Neural cell (in vitro differentiated cells): Measurements from ENCODE around the gene EEF1AKMT2. TPM values are rescaled to one million over a fixed set of nuclear protein-coding genes. Genes with fewer than 3 reads are reported as not detected.

Experiments used
- H2AFZ ChIP-seq: fragments of 200-600, 300-800 bp; sonication (generic), shearing (Covaris generic); 2 replicates; pipeline ENCODE4 v1.6.0; 2014; ENCODE audit warnings: low read depth, mild to moderate bottlenecking, antibody characterized with exemption, low read length, moderate library complexity
- H3F3A ChIP-seq: fragments of 200-600 bp; shearing (Covaris generic); 2 replicates; pipeline ENCODE4 v1.6.1; 2016; ENCODE audit warnings: mild to moderate bottlenecking, moderate library complexity, mixed read lengths, antibody characterized with exemption, low read length; ENCODE audit not compliant: insufficient read depth, poor library complexity, severe bottlenecking
- H3K27ac ChIP-seq: fragments of 200-600, 300-800 bp; sonication (generic), shearing (Covaris generic); 2 replicates; pipeline ENCODE4 v1.5.1; 2014; ENCODE audit warnings: mild to moderate bottlenecking, low read length, moderate library complexity
- H3K27me3 ChIP-seq: fragments of 300-800, 200-600 bp; sonication (generic), shearing (Covaris generic); 2 replicates; pipeline ENCODE4 v1.6.0; 2014; ENCODE audit warnings: mild to moderate bottlenecking, low read depth, low read length, moderate library complexity; ENCODE audit not compliant: insufficient read depth
- H3K36me3 ChIP-seq: fragments of 300-800, 200-600 bp; sonication (generic), shearing (Covaris generic); 2 replicates; pipeline ENCODE4 v1.5.1; 2014; ENCODE audit warnings: mild to moderate bottlenecking, antibody characterized with exemption, low read length, moderate library complexity; ENCODE audit not compliant: insufficient read depth
- H3K4me2 ChIP-seq: fragments of 300-800, 200-600 bp; sonication (generic), shearing (Covaris generic); 2 replicates; pipeline ENCODE4 v1.6.0; 2014; ENCODE audit warnings: mild to moderate bottlenecking, low read length
- H3K4me3 ChIP-seq: fragments of 300-800, 200-600 bp; sonication (generic), shearing (Covaris generic); 2 replicates; pipeline ENCODE4 v1.5.1; 2014; ENCODE audit warnings: mild to moderate bottlenecking, low read length, moderate library complexity
- H3K79me2 ChIP-seq: fragments of 200-600 bp; shearing (Covaris generic); replicated peaks from 2 replicates; pipeline ENCODE4 v1.6.0; 2014; ENCODE audit warnings: mild to moderate bottlenecking, low read length, moderate library complexity; ENCODE audit not compliant: insufficient read depth
- H3K9ac ChIP-seq: fragments of 300-800, 200-600 bp; sonication (generic), shearing (Covaris generic); 2 replicates; pipeline ENCODE4 v1.6.1; 2016; ENCODE audit warnings: mild to moderate bottlenecking, low read length, mixed read lengths
- H3K9me2 ChIP-seq: fragments of 200-600 bp; shearing (Covaris generic); 2 replicates; pipeline ENCODE4 v1.6.1; 2016; ENCODE audit warnings: mild to moderate bottlenecking, low read length, mixed read lengths; ENCODE audit not compliant: insufficient read depth
- H3K9me3 ChIP-seq: fragments of 200-600, 300-800 bp; sonication (generic), shearing (Covaris generic); 2 replicates; pipeline ENCODE4 v1.6.1; 2016; ENCODE audit warnings: mild to moderate bottlenecking, mixed run types, low read length, moderate library complexity, mixed read lengths
- H4K20me1 ChIP-seq: fragments of 200-600 bp; shearing (Covaris generic); 2 replicates; pipeline ENCODE4 v1.6.1; 2016; ENCODE audit warnings: mild to moderate bottlenecking, mixed run types; ENCODE audit not compliant: insufficient read depth
- CTCF ChIP-seq: fragments of 450-650 bp; IDR thresholded peaks from 2 replicates; pipeline ENCODE4 v1.5.1; 2014; ENCODE audit warnings: antibody characterized with exemption, mild to moderate bottlenecking, moderate library complexity; ENCODE audit not compliant: poor library complexity, severe bottlenecking
- EP300 ChIP-seq: fragments of 450-650 bp; conservative IDR thresholded peaks from 2 replicates; pipeline ENCODE4 v1.6.1; 2014; ENCODE audit warnings: antibody characterized with exemption, mild to moderate bottlenecking, moderate library complexity; ENCODE audit not compliant: poor library complexity, severe bottlenecking
- EZH2 ChIP-seq: fragments of 200-600, 300-800 bp; shearing (Covaris generic), sonication (generic); IDR thresholded peaks from 2 replicates; pipeline ENCODE4 v1.6.1; 2014; ENCODE audit warnings: antibody characterized with exemption, low read length, borderline replicate concordance, mild to moderate bottlenecking; ENCODE audit not compliant: insufficient read depth, poor library complexity, severe bottlenecking
- MXI1 ChIP-seq: fragments of 450-650 bp; conservative IDR thresholded peaks from 2 replicates; pipeline ENCODE4 v1.6.1; 2014; ENCODE audit warnings: antibody characterized with exemption, mild to moderate bottlenecking; ENCODE audit not compliant: poor library complexity, severe bottlenecking
- POLR2AphosphoS5 ChIP-seq: IDR thresholded peaks from 2 replicates; pipeline ENCODE4 v1.6.1; 2012
- RAD21 ChIP-seq: fragments of 450-650 bp; conservative IDR thresholded peaks from 2 replicates; pipeline ENCODE4 v1.6.1; 2014; ENCODE audit warnings: antibody characterized with exemption, mild to moderate bottlenecking, moderate library complexity
- REST ChIP-seq: IDR thresholded peaks from 2 replicates; pipeline ENCODE4 v1.6.1; 2012; ENCODE audit warnings: borderline replicate concordance
- SMC3 ChIP-seq: fragments of 450-650 bp; conservative IDR thresholded peaks from 2 replicates; pipeline ENCODE4 v1.6.1; 2014; ENCODE audit warnings: antibody characterized with exemption, mild to moderate bottlenecking, moderate library complexity; ENCODE audit not compliant: poor library complexity
- TAF1 ChIP-seq: IDR thresholded peaks from 2 replicates; pipeline ENCODE4 v1.6.1; 2012; ENCODE audit warnings: low read depth
- polyA plus RNA-seq: library from polyadenylated mRNA; depleted of rRNA; stranded (reverse); fragments of >200 nt; gene quantifications from 2 replicates; pipeline ENCODE4 v1.2.3, GENCODE V29; 2014

EEF1AKMT2 gene
- polyA plus RNA-seq, 1 donor from 2014 or later: 63.7 TPM

GRCh38 chr10:124725171-124725631 is 66.5 kb downstream of the EEF1AKMT2 start:
- Histone ChIP-seq H3K4me2 (no peak overlapping the region), H3K79me2 (peaks cover 22% of the 10 kb centered on the region), H3K4me3 (no peak overlapping the region), H3K9me2 (no peaks in the 10 kb centered on the region), H3K9me3 (no peaks in the 10 kb centered on the region), H3K9ac (no peak overlapping the region), H3K27ac (no peak overlapping the region), H3F3A (no peaks in the 10 kb centered on the region), H2AFZ (no peak overlapping the region), H3K27me3 (no peaks in the 10 kb centered on the region), H4K20me1 (peaks cover 4% of the 10 kb centered on the region), H3K36me3 (no peaks in the 10 kb centered on the region)
- no peak for TF ChIP-seq RAD21
- TF ChIP-seq REST: no peak
- TF ChIP-seq POLR2AphosphoS5: no peak
- TF ChIP-seq CTCF: no peak

GRCh38 chr10:124724279-124725027 is 67.2 kb downstream of the EEF1AKMT2 start:
- peaks cover 20% of the 10 kb centered on the region for H3K79me2 ChIP-seq
- H3K36me3 ChIP-seq: no peaks in the 10 kb centered on the region
- no peaks in the 10 kb centered on the region for H3K9me2 ChIP-seq
- peaks cover 4% of the 10 kb centered on the region for H4K20me1 ChIP-seq
- H2AFZ ChIP-seq: no peak overlapping the region
- no peak overlapping the region for H3K4me3 ChIP-seq
- no peaks in the 10 kb centered on the region for H3F3A ChIP-seq
- H3K27me3 ChIP-seq: no peaks in the 10 kb centered on the region
- no peak overlapping the region for H3K9ac ChIP-seq
- no peak overlapping the region for H3K4me2 ChIP-seq
- H3K9me3 ChIP-seq: no peaks in the 10 kb centered on the region
- H3K27ac ChIP-seq: no peak overlapping the region
- TF ChIP-seq TAF1: no peak
- TF ChIP-seq MXI1: no peak
- TF ChIP-seq EZH2: no peak

GRCh38 chr10:124723826-124724225 is 67.9 kb downstream of the EEF1AKMT2 start:
- Histone ChIP-seq H3K27me3 (no peaks in the 10 kb centered on the region), H3K4me3 (no peak overlapping the region), H3K9me3 (no peaks in the 10 kb centered on the region), H3K36me3 (no peaks in the 10 kb centered on the region), H3F3A (no peaks in the 10 kb centered on the region), H3K4me2 (no peak overlapping the region), H2AFZ (no peak overlapping the region), H4K20me1 (peaks cover 4% of the 10 kb centered on the region), H3K9me2 (no peaks in the 10 kb centered on the region), H3K27ac (no peak overlapping the region), H3K79me2 (peaks cover 23% of the 10 kb centered on the region), H3K9ac (no peak overlapping the region)
- TF ChIP-seq EZH2: no peak
- no peak for TF ChIP-seq REST
- no peak for TF ChIP-seq RAD21
- no peak for TF ChIP-seq POLR2AphosphoS5
- no peak for TF ChIP-seq EP300
- TF ChIP-seq SMC3: no peak
- TF ChIP-seq MXI1: no peak
- no peak for TF ChIP-seq TAF1
- no peak for TF ChIP-seq CTCF
